GM12878 (cell line): ENCODE data around the gene YY1. TPM values are rescaled to one million over a fixed set of nuclear protein-coding genes. Genes with fewer than 3 reads are reported as not detected.
A peak's percentile ranks its signal among the peaks of the same experiment; 100 is the strongest.

Source experiments
- CBX5 ChIP-seq: sonication (generic); IDR thresholded peaks from 2 replicates; pipeline ENCODE4 v1.6.1; 2016; ENCODE audit warnings: low read depth, moderate library complexity, mild to moderate bottlenecking, inconsistent platforms
- DPF2 ChIP-seq: fragments of 450-650 bp; IDR thresholded peaks from 2 replicates; pipeline ENCODE4 v1.6.1; 2017; ENCODE audit warnings: mild to moderate bottlenecking
- MTA3 ChIP-seq: IDR thresholded peaks from 2 replicates; pipeline ENCODE4 v1.6.1; 2012; ENCODE audit warnings: low read length, inconsistent platforms, borderline replicate concordance
- RAD51 ChIP-seq: fragments of 450-650 bp; IDR thresholded peaks from 2 replicates; pipeline ENCODE4 v1.6.1; 2016; ENCODE audit warnings: moderate library complexity, mild to moderate bottlenecking, inconsistent platforms
- TBL1XR1 ChIP-seq: IDR thresholded peaks from 2 replicates; pipeline ENCODE4 v1.6.1; 2012; ENCODE audit warnings: low read depth, low read length, improper control_type of control experiment
- polyA plus RNA-seq, 11 experiments: library from polyadenylated mRNA; depleted of rRNA in 4 of 11; unstranded in 6 of 11; stranded (reverse) in 5 of 11; fragments of >200 nt; fragmentation: Nextera tagmentation in 4 of 11; fragmentation: Illumina TruSeq in 1 of 11; extraction: Ambion mirVana in 4 of 11; extraction: Trizol in 1 of 11; gene quantifications; 1 replicate in 1 of 11; 2 replicates in 10 of 11; pipeline versions ENCODE4 v1.2.1 to v1.2.3, GENCODE V29; 2011 to 2016; ENCODE audit warnings: inconsistent platforms in 2 of 11, missing spikeins in 2 of 11, low read depth in 1 of 11
- total RNA-seq, 4 experiments: library from RNA; depleted of rRNA in 3 of 4; stranded (reverse); fragments of >200 nt in 3 of 4; fragmentation: Illumina TruSeq in 1 of 4; extraction: Trizol in 1 of 4; gene quantifications; 2 replicates each; pipeline versions ENCODE4 v1.2.1 to v1.2.3, GENCODE V29; 2013 to 2021
- TF ChIP-seq, protein P1 (sequence below): fragments of 150-350 bp; IDR thresholded peaks from 2 replicates; pipeline ENCODE4 v1.6.1; 2014; ENCODE audit warnings: mild to moderate bottlenecking, low read depth, low read length
- TF ChIP-seq, protein P2 (sequence below): fragments of 450-650 bp; IDR thresholded peaks from 2 replicates; pipeline ENCODE4 v1.6.1; 2017; ENCODE audit warnings: mild to moderate bottlenecking, moderate library complexity
- TF ChIP-seq, protein P3 (sequence below): fragments of 450-650 bp; IDR thresholded peaks from 2 replicates; pipeline ENCODE4 v1.6.1; 2016; ENCODE audit warnings: mild to moderate bottlenecking, moderate library complexity, borderline replicate concordance
- TF ChIP-seq, protein P4 (sequence below): fragments of 450-650 bp; formaldehyde crosslinking; IDR thresholded peaks from 2 replicates; pipeline ENCODE4 v1.4.0; 2020; ENCODE audit warnings: mild to moderate bottlenecking, moderate library complexity
- TF ChIP-seq, protein P5 (sequence below): IDR thresholded peaks from 2 replicates; pipeline ENCODE4 v1.6.1; 2011; ENCODE audit warnings: low read depth, mild to moderate bottlenecking, low read length, moderate library complexity, borderline replicate concordance; ENCODE audit errors: extremely low read depth
- TF ChIP-seq, protein P6 (sequence below): IDR thresholded peaks from 2 replicates; pipeline ENCODE4 v1.6.1; 2012; ENCODE audit warnings: low read length, inconsistent platforms

Gene YY1
- total and polyA plus RNA-seq, 10 of the 15 experiments (the other 5 are each of a cell fraction or from before 2014, with no cell fraction given), result 23.7 to 74.0 (median 39.9) TPM

DNA sequence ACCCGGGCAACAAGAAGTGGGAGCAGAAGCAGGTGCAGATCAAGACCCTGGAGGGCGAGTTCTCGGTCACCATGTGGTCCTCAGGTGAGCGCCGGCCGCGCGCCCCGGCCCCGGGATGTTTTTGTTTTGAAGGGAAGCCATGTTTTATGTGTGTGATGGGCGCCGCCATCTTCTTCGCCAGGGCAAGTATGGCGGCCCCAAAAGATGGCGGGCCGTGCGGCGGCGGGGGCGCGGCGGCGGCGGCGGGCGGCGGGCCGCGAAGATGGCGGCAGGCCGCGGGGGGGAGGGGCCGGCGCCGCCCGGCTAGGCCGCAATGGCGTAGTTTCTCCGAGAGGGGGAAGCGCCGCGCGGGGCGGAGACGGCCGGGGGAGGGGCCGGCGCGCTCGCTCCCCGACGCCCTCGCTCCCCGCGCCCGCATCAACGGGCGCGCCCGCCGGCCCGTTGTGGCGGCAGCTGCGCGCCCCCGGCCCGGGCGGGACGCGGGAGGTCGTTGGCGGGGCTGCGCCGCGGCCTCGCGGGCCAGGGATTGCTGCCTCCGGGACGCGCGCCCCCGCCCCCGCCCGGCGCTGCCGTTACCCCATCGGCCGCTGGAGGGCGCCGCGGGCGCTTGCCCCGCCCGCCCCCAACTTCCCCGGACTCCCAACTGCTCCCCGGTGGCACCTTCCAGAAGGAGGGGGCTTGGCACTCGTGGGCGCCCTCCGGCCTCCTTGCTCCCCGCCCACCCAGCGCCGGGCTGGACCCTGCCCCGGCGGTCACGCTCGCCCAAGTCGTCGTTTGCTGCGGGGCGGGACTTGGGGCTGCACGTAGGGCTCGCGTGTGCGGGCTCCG is 1.1 kb downstream of the YY1 start (continued):
- TF ChIP-seq, protein P1, sequence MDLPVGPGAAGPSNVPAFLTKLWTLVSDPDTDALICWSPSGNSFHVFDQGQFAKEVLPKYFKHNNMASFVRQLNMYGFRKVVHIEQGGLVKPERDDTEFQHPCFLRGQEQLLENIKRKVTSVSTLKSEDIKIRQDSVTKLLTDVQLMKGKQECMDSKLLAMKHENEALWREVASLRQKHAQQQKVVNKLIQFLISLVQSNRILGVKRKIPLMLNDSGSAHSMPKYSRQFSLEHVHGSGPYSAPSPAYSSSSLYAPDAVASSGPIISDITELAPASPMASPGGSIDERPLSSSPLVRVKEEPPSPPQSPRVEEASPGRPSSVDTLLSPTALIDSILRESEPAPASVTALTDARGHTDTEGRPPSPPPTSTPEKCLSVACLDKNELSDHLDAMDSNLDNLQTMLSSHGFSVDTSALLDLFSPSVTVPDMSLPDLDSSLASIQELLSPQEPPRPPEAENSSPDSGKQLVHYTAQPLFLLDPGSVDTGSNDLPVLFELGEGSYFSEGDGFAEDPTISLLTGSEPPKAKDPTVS, result 0 out of 2 replicates have a peak, but pooled peaks have one; percentile 72
- TF ChIP-seq, protein P2, sequence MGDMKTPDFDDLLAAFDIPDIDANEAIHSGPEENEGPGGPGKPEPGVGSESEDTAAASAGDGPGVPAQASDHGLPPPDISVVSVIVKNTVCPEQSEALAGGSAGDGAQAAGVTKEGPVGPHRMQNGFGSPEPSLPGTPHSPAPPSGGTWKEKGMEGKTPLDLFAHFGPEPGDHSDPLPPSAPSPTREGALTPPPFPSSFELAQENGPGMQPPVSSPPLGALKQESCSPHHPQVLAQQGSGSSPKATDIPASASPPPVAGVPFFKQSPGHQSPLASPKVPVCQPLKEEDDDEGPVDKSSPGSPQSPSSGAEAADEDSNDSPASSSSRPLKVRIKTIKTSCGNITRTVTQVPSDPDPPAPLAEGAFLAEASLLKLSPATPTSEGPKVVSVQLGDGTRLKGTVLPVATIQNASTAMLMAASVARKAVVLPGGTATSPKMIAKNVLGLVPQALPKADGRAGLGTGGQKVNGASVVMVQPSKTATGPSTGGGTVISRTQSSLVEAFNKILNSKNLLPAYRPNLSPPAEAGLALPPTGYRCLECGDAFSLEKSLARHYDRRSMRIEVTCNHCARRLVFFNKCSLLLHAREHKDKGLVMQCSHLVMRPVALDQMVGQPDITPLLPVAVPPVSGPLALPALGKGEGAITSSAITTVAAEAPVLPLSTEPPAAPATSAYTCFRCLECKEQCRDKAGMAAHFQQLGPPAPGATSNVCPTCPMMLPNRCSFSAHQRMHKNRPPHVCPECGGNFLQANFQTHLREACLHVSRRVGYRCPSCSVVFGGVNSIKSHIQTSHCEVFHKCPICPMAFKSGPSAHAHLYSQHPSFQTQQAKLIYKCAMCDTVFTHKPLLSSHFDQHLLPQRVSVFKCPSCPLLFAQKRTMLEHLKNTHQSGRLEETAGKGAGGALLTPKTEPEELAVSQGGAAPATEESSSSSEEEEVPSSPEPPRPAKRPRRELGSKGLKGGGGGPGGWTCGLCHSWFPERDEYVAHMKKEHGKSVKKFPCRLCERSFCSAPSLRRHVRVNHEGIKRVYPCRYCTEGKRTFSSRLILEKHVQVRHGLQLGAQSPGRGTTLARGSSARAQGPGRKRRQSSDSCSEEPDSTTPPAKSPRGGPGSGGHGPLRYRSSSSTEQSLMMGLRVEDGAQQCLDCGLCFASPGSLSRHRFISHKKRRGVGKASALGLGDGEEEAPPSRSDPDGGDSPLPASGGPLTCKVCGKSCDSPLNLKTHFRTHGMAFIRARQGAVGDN, result no peak
- TF ChIP-seq MTA3, result no peak
- no peak for TF ChIP-seq RAD51
- TF ChIP-seq, protein P3, sequence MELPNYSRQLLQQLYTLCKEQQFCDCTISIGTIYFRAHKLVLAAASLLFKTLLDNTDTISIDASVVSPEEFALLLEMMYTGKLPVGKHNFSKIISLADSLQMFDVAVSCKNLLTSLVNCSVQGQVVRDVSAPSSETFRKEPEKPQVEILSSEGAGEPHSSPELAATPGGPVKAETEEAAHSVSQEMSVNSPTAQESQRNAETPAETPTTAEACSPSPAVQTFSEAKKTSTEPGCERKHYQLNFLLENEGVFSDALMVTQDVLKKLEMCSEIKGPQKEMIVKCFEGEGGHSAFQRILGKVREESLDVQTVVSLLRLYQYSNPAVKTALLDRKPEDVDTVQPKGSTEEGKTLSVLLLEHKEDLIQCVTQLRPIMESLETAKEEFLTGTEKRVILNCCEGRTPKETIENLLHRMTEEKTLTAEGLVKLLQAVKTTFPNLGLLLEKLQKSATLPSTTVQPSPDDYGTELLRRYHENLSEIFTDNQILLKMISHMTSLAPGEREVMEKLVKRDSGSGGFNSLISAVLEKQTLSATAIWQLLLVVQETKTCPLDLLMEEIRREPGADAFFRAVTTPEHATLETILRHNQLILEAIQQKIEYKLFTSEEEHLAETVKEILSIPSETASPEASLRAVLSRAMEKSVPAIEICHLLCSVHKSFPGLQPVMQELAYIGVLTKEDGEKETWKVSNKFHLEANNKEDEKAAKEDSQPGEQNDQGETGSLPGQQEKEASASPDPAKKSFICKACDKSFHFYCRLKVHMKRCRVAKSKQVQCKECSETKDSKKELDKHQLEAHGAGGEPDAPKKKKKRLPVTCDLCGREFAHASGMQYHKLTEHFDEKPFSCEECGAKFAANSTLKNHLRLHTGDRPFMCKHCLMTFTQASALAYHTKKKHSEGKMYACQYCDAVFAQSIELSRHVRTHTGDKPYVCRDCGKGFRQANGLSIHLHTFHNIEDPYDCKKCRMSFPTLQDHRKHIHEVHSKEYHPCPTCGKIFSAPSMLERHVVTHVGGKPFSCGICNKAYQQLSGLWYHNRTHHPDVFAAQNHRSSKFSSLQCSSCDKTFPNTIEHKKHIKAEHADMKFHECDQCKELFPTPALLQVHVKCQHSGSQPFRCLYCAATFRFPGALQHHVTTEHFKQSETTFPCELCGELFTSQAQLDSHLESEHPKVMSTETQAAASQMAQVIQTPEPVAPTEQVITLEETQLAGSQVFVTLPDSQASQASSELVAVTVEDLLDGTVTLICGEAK, result no peak
- no peak for TF ChIP-seq CBX5
- TF ChIP-seq, protein P4, sequence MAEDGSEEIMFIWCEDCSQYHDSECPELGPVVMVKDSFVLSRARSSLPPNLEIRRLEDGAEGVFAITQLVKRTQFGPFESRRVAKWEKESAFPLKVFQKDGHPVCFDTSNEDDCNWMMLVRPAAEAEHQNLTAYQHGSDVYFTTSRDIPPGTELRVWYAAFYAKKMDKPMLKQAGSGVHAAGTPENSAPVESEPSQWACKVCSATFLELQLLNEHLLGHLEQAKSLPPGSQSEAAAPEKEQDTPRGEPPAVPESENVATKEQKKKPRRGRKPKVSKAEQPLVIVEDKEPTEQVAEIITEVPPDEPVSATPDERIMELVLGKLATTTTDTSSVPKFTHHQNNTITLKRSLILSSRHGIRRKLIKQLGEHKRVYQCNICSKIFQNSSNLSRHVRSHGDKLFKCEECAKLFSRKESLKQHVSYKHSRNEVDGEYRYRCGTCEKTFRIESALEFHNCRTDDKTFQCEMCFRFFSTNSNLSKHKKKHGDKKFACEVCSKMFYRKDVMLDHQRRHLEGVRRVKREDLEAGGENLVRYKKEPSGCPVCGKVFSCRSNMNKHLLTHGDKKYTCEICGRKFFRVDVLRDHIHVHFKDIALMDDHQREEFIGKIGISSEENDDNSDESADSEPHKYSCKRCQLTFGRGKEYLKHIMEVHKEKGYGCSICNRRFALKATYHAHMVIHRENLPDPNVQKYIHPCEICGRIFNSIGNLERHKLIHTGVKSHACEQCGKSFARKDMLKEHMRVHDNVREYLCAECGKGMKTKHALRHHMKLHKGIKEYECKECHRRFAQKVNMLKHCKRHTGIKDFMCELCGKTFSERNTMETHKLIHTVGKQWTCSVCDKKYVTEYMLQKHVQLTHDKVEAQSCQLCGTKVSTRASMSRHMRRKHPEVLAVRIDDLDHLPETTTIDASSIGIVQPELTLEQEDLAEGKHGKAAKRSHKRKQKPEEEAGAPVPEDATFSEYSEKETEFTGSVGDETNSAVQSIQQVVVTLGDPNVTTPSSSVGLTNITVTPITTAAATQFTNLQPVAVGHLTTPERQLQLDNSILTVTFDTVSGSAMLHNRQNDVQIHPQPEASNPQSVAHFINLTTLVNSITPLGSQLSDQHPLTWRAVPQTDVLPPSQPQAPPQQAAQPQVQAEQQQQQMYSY (CRISPR knock-in tag), result no peak
- TF ChIP-seq, protein P5, sequence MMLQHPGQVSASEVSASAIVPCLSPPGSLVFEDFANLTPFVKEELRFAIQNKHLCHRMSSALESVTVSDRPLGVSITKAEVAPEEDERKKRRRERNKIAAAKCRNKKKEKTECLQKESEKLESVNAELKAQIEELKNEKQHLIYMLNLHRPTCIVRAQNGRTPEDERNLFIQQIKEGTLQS, result no peak
- no peak for TF ChIP-seq TBL1XR1
- TF ChIP-seq DPF2, result peak; percentile 17; the same call in 1 of the 2 replicates
- TF ChIP-seq, protein P6, sequence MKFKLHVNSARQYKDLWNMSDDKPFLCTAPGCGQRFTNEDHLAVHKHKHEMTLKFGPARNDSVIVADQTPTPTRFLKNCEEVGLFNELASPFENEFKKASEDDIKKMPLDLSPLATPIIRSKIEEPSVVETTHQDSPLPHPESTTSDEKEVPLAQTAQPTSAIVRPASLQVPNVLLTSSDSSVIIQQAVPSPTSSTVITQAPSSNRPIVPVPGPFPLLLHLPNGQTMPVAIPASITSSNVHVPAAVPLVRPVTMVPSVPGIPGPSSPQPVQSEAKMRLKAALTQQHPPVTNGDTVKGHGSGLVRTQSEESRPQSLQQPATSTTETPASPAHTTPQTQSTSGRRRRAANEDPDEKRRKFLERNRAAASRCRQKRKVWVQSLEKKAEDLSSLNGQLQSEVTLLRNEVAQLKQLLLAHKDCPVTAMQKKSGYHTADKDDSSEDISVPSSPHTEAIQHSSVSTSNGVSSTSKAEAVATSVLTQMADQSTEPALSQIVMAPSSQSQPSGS, result no peak
